HCT116 (cell line): ENCODE measurements around the gene DISP2. TPM values are rescaled to one million over a fixed set of nuclear protein-coding genes. Genes with fewer than 3 reads are reported as not detected.

ENCODE experiments used
- ATAC-seq: fragments of 200-7000 bp; cut with Tn5 transposase; 2 replicates; pipeline ENCODE4 v1.9.1; 2020; ENCODE audit warnings: mild to moderate bottlenecking, moderate library complexity
- BruUV-seq: library from RNA; stranded (reverse); fragments of 400-500 nt; replicated peaks from 2 replicates; lab custom pipeline; 2021; lab: Mats Ljungman, UMichigan
- CTCF ChIA-PET: fragments of 300-600 bp; sonication (Branson Sonifier 250); formaldehyde crosslinking; loops from one replicate; lab custom pipeline; 2021; ENCODE audit warnings: antibody characterized with exemption; lab: Charles Lee
- POLR2A ChIA-PET: fragments of 300-600, 350-600 bp; sonication (Branson Sonifier 250); formaldehyde crosslinking; loops from one replicate; lab custom pipeline; 2021; ENCODE audit warnings: antibody characterized with exemption; lab: Charles Lee
- RAD21 ChIA-PET, 2 experiments: fragments of 300-600 bp; sonication (Branson Sonifier 250); formaldehyde crosslinking; loops; one replicate each; lab custom pipeline; 2023; ENCODE audit warnings: low total read pairs in 2 of 2; ENCODE audit not compliant: uncharacterized antibody in 2 of 2, unreplicated experiment in 2 of 2, low non-redundant PET in 1 of 2; lab: Charles Lee
- DNase-seq: peaks from one replicate; pipeline ENCODE4 v3.0.0-alpha.2; 2010; ENCODE audit warnings: low read depth, low spot score
- H2AFZ ChIP-seq: fragments of 200-600 bp; shearing (Covaris generic), sonication (generic); 2 replicates; pipeline ENCODE4 v1.6.1; 2017; ENCODE audit warnings: low read depth, mixed run types, mixed read lengths, antibody characterized with exemption, low read length; ENCODE audit not compliant: poor library complexity, severe bottlenecking
- H3K27ac ChIP-seq: 2 replicates; pipeline ENCODE4 v1.5.1; 2012; ENCODE audit warnings: low read depth, low read length
- H3K27me3 ChIP-seq: fragments of 200-600 bp; sonication (generic); 2 replicates; pipeline ENCODE4 v1.6.1; 2016; ENCODE audit warnings: mixed run types, low read length, mixed read lengths; ENCODE audit not compliant: insufficient read depth
- H3K36me3 ChIP-seq, 2 experiments: fragments of 200-500 bp in 1 of 2; fragments of 200-600 bp in 1 of 2; sonication (Bioruptor generic) in 1 of 2; sonication (generic) in 1 of 2; 2 replicates each; pipeline versions ENCODE4 v1.5.1 to v1.6.1; 2014 to 2016; ENCODE audit warnings: low read length in 2 of 2, inconsistent platforms in 1 of 2, mixed read lengths in 1 of 2, mixed run types in 1 of 2; ENCODE audit not compliant: insufficient read depth in 2 of 2, control insufficient read depth in 1 of 2
- H3K4me1 ChIP-seq, 2 experiments: fragments of 200-600 bp in 1 of 2; sonication (generic) in 1 of 2; 2 replicates each; pipeline versions ENCODE4 v1.5.1 to v1.6.1; 2012 to 2017; ENCODE audit warnings: low read length in 2 of 2, inconsistent platforms in 1 of 2, mild to moderate bottlenecking in 1 of 2, mixed read lengths in 1 of 2, mixed run types in 1 of 2, moderate library complexity in 1 of 2; ENCODE audit not compliant: insufficient read depth in 2 of 2, control insufficient read depth in 1 of 2
- H3K4me2 ChIP-seq: fragments of 200-600 bp; sonication (generic); 2 replicates; pipeline ENCODE4 v1.6.1; 2017; ENCODE audit warnings: mixed run types, low read length, mixed read lengths
- H3K4me3 ChIP-seq, 2 experiments: fragments of 200-600 bp in 1 of 2; sonication (generic) in 1 of 2; replicated peaks in 1 of 2; 2 replicates each; pipeline ENCODE4 v1.5.1; 2011 to 2016; ENCODE audit warnings: low read length in 2 of 2, control low read depth in 1 of 2, low read depth in 1 of 2, mild to moderate bottlenecking in 1 of 2, mixed read lengths in 1 of 2, mixed run types in 1 of 2
- H3K79me2 ChIP-seq: fragments of 200-600 bp; sonication (generic); 2 replicates; pipeline ENCODE4 v1.6.1; 2017; ENCODE audit warnings: mild to moderate bottlenecking, mixed run types, low read length, moderate library complexity, mixed read lengths; ENCODE audit not compliant: insufficient read depth
- H3K9ac ChIP-seq: fragments of 200-600 bp; sonication (generic); 2 replicates; pipeline ENCODE4 v1.6.1; 2016; ENCODE audit warnings: low read length, mixed read lengths
- H3K9me2 ChIP-seq: fragments of 200-600 bp; sonication (generic), shearing (Covaris generic); 2 replicates; pipeline ENCODE4 v1.6.1; 2017; ENCODE audit warnings: mixed run types, mild to moderate bottlenecking, moderate library complexity; ENCODE audit not compliant: insufficient read depth
- H3K9me3 ChIP-seq, 2 experiments: fragments of 200-500 bp in 1 of 2; fragments of 200-600 bp in 1 of 2; sonication (Bioruptor generic) in 1 of 2; sonication (generic) in 1 of 2; 2 replicates each; pipeline ENCODE4 v1.6.1; 2014 to 2017; ENCODE audit warnings: low read length in 2 of 2, mixed read lengths in 2 of 2, inconsistent platforms in 1 of 2, low read depth in 1 of 2, mild to moderate bottlenecking in 1 of 2, mixed run types in 1 of 2, moderate library complexity in 1 of 2; ENCODE audit not compliant: control insufficient read depth in 1 of 2, insufficient read depth in 1 of 2
- H4K20me1 ChIP-seq: fragments of 200-600 bp; sonication (generic), shearing (Covaris generic); 2 replicates; pipeline ENCODE4 v1.6.1; 2017; ENCODE audit warnings: mixed run types, mild to moderate bottlenecking, moderate library complexity; ENCODE audit not compliant: insufficient read depth
- CTCF ChIP-seq, 3 experiments: fragments of 200-600 bp in 1 of 3; sonication (generic) in 1 of 3; IDR thresholded peaks in 2 of 3; conservative IDR thresholded peaks in 1 of 3; 2 replicates each; pipeline ENCODE4 v1.5.1; 2012 to 2017; ENCODE audit warnings: low read depth in 2 of 3, low read length in 2 of 3, antibody characterized with exemption in 1 of 3, borderline replicate concordance in 1 of 3, control low read depth in 1 of 3, mild to moderate bottlenecking in 1 of 3, mixed read lengths in 1 of 3, mixed run types in 1 of 3, moderate library complexity in 1 of 3; ENCODE audit not compliant: insufficient read depth in 1 of 3
- ELF1 ChIP-seq: IDR thresholded peaks from 2 replicates; pipeline ENCODE4 v1.6.1; 2012; ENCODE audit warnings: low read depth, borderline replicate concordance
- FOSL1 ChIP-seq: IDR thresholded peaks from 2 replicates; pipeline ENCODE4 v1.6.1; 2012; ENCODE audit warnings: low read depth
- MAX ChIP-seq: IDR thresholded peaks from 2 replicates; pipeline ENCODE4 v1.6.1; 2012
- SIN3A ChIP-seq: IDR thresholded peaks from 2 replicates; pipeline ENCODE4 v1.6.1; 2012; ENCODE audit warnings: low read depth
- SP1 ChIP-seq: IDR thresholded peaks from 2 replicates; pipeline ENCODE4 v1.6.1; 2012; ENCODE audit warnings: low read depth
- SRF ChIP-seq: IDR thresholded peaks from 2 replicates; pipeline ENCODE4 v1.6.1; 2012; ENCODE audit warnings: low read depth
- TCF7L2 ChIP-seq: IDR thresholded peaks from 2 replicates; pipeline ENCODE4 v1.7.0; 2011; ENCODE audit warnings: borderline replicate concordance, inconsistent platforms; ENCODE audit not compliant: insufficient read depth, insufficient read length; ENCODE audit errors: extremely low read depth
- YY1 ChIP-seq: IDR thresholded peaks from 2 replicates; pipeline ENCODE4 v1.6.1; 2011; ENCODE audit warnings: low read length, low read depth, moderate library complexity, mild to moderate bottlenecking; ENCODE audit not compliant: insufficient replicate concordance; ENCODE audit errors: extremely low read depth
- ZFX ChIP-seq: fragments of 450-650 bp; IDR thresholded peaks from 2 replicates; pipeline ENCODE4 v1.6.1; 2017
- ZNF274 ChIP-seq: fragments of 200-500 bp; sonication (Bioruptor generic); IDR thresholded peaks from 2 replicates; pipeline ENCODE4 v1.6.1; 2014; ENCODE audit warnings: mild to moderate bottlenecking, low read depth, low read length, inconsistent platforms
- intact Hi-C: fragments of 100-400 bp; cut with micrococcal nuclease; formaldehyde crosslinking; loops from 2 replicates; pipeline ENCODE4 v1.10.0; 2022
- total RNA-seq: library from RNA; stranded (reverse); gene quantifications from one replicate; pipeline ENCODE4 v1.2.1, GENCODE V29; 2021; ENCODE audit not compliant: unreplicated experiment

The DISP2 gene
- total RNA-seq, 1 experiment from 2014 or later: 3.3 TPM

- DNase-seq (no peak), ATAC-seq (no peak)
- Histone ChIP-seq H3K36me3 (no peaks in the 10 kb centered on the region), H4K20me1 (no peaks in the 10 kb centered on the region), H3K9me2 (no peaks in the 10 kb centered on the region), H3K27me3 (no peaks in the 10 kb centered on the region), H3K4me3 (peak overlapping the region; percentile 26 to 54), H3K9me3 (no peaks in the 10 kb centered on the region), H3K9ac (no peak overlapping the region), H3K4me2 (peak overlapping the region; percentile 72), H3K79me2 (no peaks in the 10 kb centered on the region), H3K4me1 (peaks cover 4 to 18% of the 10 kb centered on the region in 2 experiments; a peak in 3 of 4 replicates), H2AFZ (no peak overlapping the region), H3K27ac (peak overlapping the region; percentile 39; the same call in 1 of the 2 replicates)
- no TSS peak for BruUV-seq
- intact Hi-C loops: no loop called here
- POLR2A ChIA-PET: interaction anchor here (1.5 kb wide), 1 partner anchor 17 kb away, joined by 11 read pairs; the partner anchor contains the start of gene CCDC9B
- CTCF ChIA-PET: interaction anchor here (0.6 to 5.3 kb wide), 9 partner anchors 12 to 107 kb away, joined by 3 to 44 read pairs (median 5); partner anchors contain the start of genes CCDC9B and PLCB2
- RAD21 ChIA-PET: interaction anchor here in 1 of 2 experiments (1.0 to 1.4 kb wide), 2 partner anchors 16 to 45 kb away, joined by 3 read pairs; no protein-coding TSS in a partner anchor
- TF ChIP-seq MAX (no peak), YY1 (no peak)
These were observed 35.3 kb upstream of the DISP2 start for GRCh38 chr15:40322531-40323238.

- no peak within 1 kb of the TSS for H2AFZ ChIP-seq
- TF ChIP-seq ZNF274: no peak
- no peak for TF ChIP-seq FOSL1
- TF ChIP-seq TCF7L2: no peak
- TF ChIP-seq ELF1: peak; percentile 67
- peak; percentile 51 for TF ChIP-seq ZFX
- TF ChIP-seq SIN3A: peak; percentile 60; the same call in 1 of the 2 replicates
- TF ChIP-seq SRF: peak; percentile 72
- peak; percentile 90 for TF ChIP-seq SP1
- peak; percentile 90 for TF ChIP-seq MAX
- peak in 2 of 3 experiments; percentile 27 to 45; a peak in 4 of 6 replicates for TF ChIP-seq CTCF (IDR thresholded peaks at IDR 0.05 in 2 of 3, conservative IDR thresholded peaks at IDR 0.05 in 1 of 3; ENCODE audit: borderline replicate concordance in 1 of 3, insufficient read depth in 1 of 3, low read depth in 2 of 3, low read length in 2 of 3)
- H3K79me2 ChIP-seq: no peaks in the 10 kb centered on the region
- H3K9me3 ChIP-seq: no peaks in the 10 kb centered on the region
- BruUV-seq: no TSS peak
- CTCF ChIA-PET: interaction anchor here (0.6 to 5.3 kb wide), 9 partner anchors 12 to 106 kb away, joined by 3 to 44 read pairs (median 5); partner anchors contain the start of genes CCDC9B and PLCB2
- H3K4me1 ChIP-seq: peaks cover 4 to 18% of the 10 kb centered on the region in 2 experiments; a peak in 3 of 4 replicates
- H3K9me2 ChIP-seq: no peaks in the 10 kb centered on the region
- RAD21 ChIA-PET: interaction anchor here in 1 of 2 experiments (1.0 to 1.4 kb wide), 2 partner anchors 15 to 44 kb away, joined by 3 read pairs; no protein-coding TSS in a partner anchor
- POLR2A ChIA-PET: interaction anchor here (1.5 kb wide), 1 partner anchor 16 kb away, joined by 11 read pairs; the partner anchor contains the start of gene CCDC9B
- peak within 1 kb of the TSS; percentile 72 for H3K4me2 ChIP-seq
- ATAC-seq: peak; percentile 92
- H3K36me3 ChIP-seq: no peaks in the 10 kb centered on the region
- intact Hi-C loops: no loop called here
- DNase-seq: peak; percentile 81
- H3K9ac ChIP-seq: peak within 1 kb of the TSS; percentile 46; the same call in 1 of the 2 replicates
- H4K20me1 ChIP-seq: no peaks in the 10 kb centered on the region
- H3K27me3 ChIP-seq: no peaks in the 10 kb centered on the region
- peak within 1 kb of the TSS; percentile 47 to 58 for H3K4me3 ChIP-seq
- H3K27ac ChIP-seq: peak within 1 kb of the TSS; percentile 39; the same call in 1 of the 2 replicates
These were observed 34.6 kb upstream of the DISP2 start, which contains the start of gene INAFM2 for GRCh38 chr15:40323239-40323952. Gene INAFM2, plus strand, starts transcription at chr15:40323692. Its CDS starts 364 bp downstream, at chr15:40324056.
